Panc1 (cell line): ENCODE data around the gene HS1BP3. TPM values are rescaled to one million over a fixed set of nuclear protein-coding genes. Genes with fewer than 3 reads are reported as not detected.
A peak's percentile ranks its signal among the peaks of the same experiment; 100 is the strongest.

Experiments used
- ATAC-seq: fragments of 200-7000 bp; cut with Tn5 transposase; 2 replicates; pipeline ENCODE4 v1.9.1; 2020; ENCODE audit warnings: mild to moderate bottlenecking, moderate library complexity
- BruUV-seq: library from RNA; stranded (reverse); fragments of 400-500 nt; replicated peaks from 2 replicates; lab custom pipeline; 2021; lab: Mats Ljungman, UMichigan
- CTCF ChIA-PET: fragments of 300-600 bp; sonication (Branson Sonifier 250); formaldehyde crosslinking; loops from one replicate; lab custom pipeline; 2022; ENCODE audit warnings: antibody characterized with exemption; lab: Charles Lee
- POLR2A ChIA-PET: fragments of 300-600 bp; sonication (Branson Sonifier 250); formaldehyde crosslinking; loops from one replicate; lab custom pipeline; 2022; ENCODE audit warnings: antibody characterized with exemption; lab: Charles Lee
- DNase-seq: peaks from one replicate; pipeline ENCODE4 v3.0.0-alpha.2; 2010; ENCODE audit warnings: low read depth, low spot score
- H3K27ac ChIP-seq: 2 replicates; pipeline ENCODE4 v1.5.1; 2011; ENCODE audit warnings: mild to moderate bottlenecking, low read length, inconsistent platforms
- H3K27me3 ChIP-seq: fragments of 200-500 bp; sonication (Bioruptor generic); 2 replicates; pipeline ENCODE4 v1.6.0; 2014; ENCODE audit warnings: low read length, inconsistent platforms; ENCODE audit not compliant: control insufficient read depth, insufficient read depth
- H3K36me3 ChIP-seq: fragments of 200-500 bp; sonication (Bioruptor generic); 2 replicates; pipeline ENCODE4 v1.5.1; 2014; ENCODE audit warnings: inconsistent platforms, mild to moderate bottlenecking, low read length, moderate library complexity; ENCODE audit not compliant: control insufficient read depth, insufficient read depth
- H3K4me1 ChIP-seq: 2 replicates; pipeline ENCODE4 v1.5.1; 2011; ENCODE audit warnings: inconsistent platforms, mild to moderate bottlenecking, low read length, moderate library complexity; ENCODE audit not compliant: control insufficient read depth, insufficient read depth
- H3K4me3 ChIP-seq, 2 experiments: 2 replicates each; pipeline ENCODE4 v1.5.1; 2011 to 2012; ENCODE audit warnings: low read depth in 2 of 2, low read length in 2 of 2, mild to moderate bottlenecking in 2 of 2, inconsistent platforms in 1 of 2, moderate library complexity in 1 of 2
- H3K9me3 ChIP-seq: fragments of 200-500 bp; sonication (Bioruptor generic); 2 replicates; pipeline ENCODE4 v1.5.1; 2014; ENCODE audit warnings: low read depth, mild to moderate bottlenecking, inconsistent platforms, low read length, moderate library complexity; ENCODE audit not compliant: control insufficient read depth, insufficient read depth
- CTCF ChIP-seq: fragments of 450-650 bp; IDR thresholded peaks from 2 replicates; pipeline ENCODE4 v1.5.1; 2017; ENCODE audit warnings: mild to moderate bottlenecking
- POLR2AphosphoS5 ChIP-seq: IDR thresholded peaks from 2 replicates; pipeline ENCODE4 v1.6.1; 2012; ENCODE audit warnings: mild to moderate bottlenecking, low read depth, low read length, moderate library complexity
- REST ChIP-seq, 2 experiments: IDR thresholded peaks; 2 replicates each; pipeline ENCODE4 v1.6.1; 2011 to 2012; ENCODE audit warnings: low read depth in 2 of 2, control low read depth in 1 of 2, low read length in 1 of 2, mild to moderate bottlenecking in 1 of 2, moderate library complexity in 1 of 2; ENCODE audit not compliant: insufficient read depth in 1 of 2
- SIN3A ChIP-seq: IDR thresholded peaks from 2 replicates; pipeline ENCODE4 v1.6.1; 2012; ENCODE audit warnings: low read depth, mild to moderate bottlenecking, low read length, moderate library complexity, borderline replicate concordance; ENCODE audit not compliant: insufficient read depth
- TCF7L2 ChIP-seq: IDR thresholded peaks from 2 replicates; pipeline ENCODE4 v1.6.1; 2011; ENCODE audit warnings: mild to moderate bottlenecking, low read depth, low read length, inconsistent platforms
- in situ Hi-C: cut with HindIII; loops from 2 replicates; pipeline ENCODE4 v1.10.0; 2016; ENCODE audit warnings: low sequenced_read_pairs, low pct_unique_long_range_greater_than_20kb
- intact Hi-C: fragments of 100-400 bp; cut with micrococcal nuclease; formaldehyde crosslinking; loops from one replicate; pipeline ENCODE4 v1.10.0; 2022; ENCODE audit not compliant: unreplicated experiment
- total RNA-seq: library from RNA; stranded (reverse); gene quantifications from one replicate; pipeline ENCODE4 v1.2.1, GENCODE V29; 2021; ENCODE audit not compliant: unreplicated experiment

HS1BP3 gene
- total RNA-seq, 1 experiment from 2014 or later = 46.1 TPM

GRCh38 chr2:20618468-20618885, 32.4 kb downstream of the HS1BP3 start:
- CTCF ChIA-PET = interaction anchor here (0.5 kb wide), 1 partner anchor 170 kb away, joined by 3 read pairs; no protein-coding TSS in a partner anchor
- peaks cover 17% of the 10 kb centered on the region for H3K4me1 ChIP-seq
- H3K27me3 ChIP-seq = no peaks in the 10 kb centered on the region
- H3K36me3 ChIP-seq = no peaks in the 10 kb centered on the region; the same call in none of the 2 replicates
- ATAC-seq (peak; percentile 38; the same call in 1 of the 2 replicates), DNase-seq (no peak)
- no peaks in the 10 kb centered on the region for H3K9me3 ChIP-seq
- BruUV-seq = no TSS peak
- POLR2A ChIA-PET = no interaction called here
- no peak overlapping the region for H3K4me3 ChIP-seq
- in situ Hi-C loops = no loop called here
- peak overlapping the region; percentile 59; the same call in 1 of the 2 replicates for H3K27ac ChIP-seq
- TF ChIP-seq CTCF (no peak), POLR2AphosphoS5 (no peak), SIN3A (no peak), TCF7L2 (no peak), REST (IDR thresholded peaks at IDR 0.05; ENCODE audit: insufficient read depth in 1 of 2, low read depth in 2 of 2, low read length in 1 of 2) (no peak)
- intact Hi-C loops = no loop called here

GRCh38 chr2:20617892-20618467, 32.9 kb downstream of the HS1BP3 start:
- in situ Hi-C loops = no loop called here
- no TSS peak for BruUV-seq
- H3K27ac ChIP-seq = peak overlapping the region; percentile 59; the same call in 1 of the 2 replicates
- intact Hi-C loops = no loop called here
- no peaks in the 10 kb centered on the region for H3K27me3 ChIP-seq
- ChIA-PET POLR2A (no interaction called here), CTCF (interaction anchor here (0.5 to 0.6 kb wide), 2 partner anchors 25 to 170 kb away, joined by 3 read pairs; no protein-coding TSS in a partner anchor)
- no peak for TF ChIP-seq POLR2AphosphoS5
- TF ChIP-seq TCF7L2 = no peak
- no peak for TF ChIP-seq REST (IDR thresholded peaks at IDR 0.05; ENCODE audit: insufficient read depth in 1 of 2, low read depth in 2 of 2, low read length in 1 of 2)
- no peak for TF ChIP-seq SIN3A
- TF ChIP-seq CTCF = no peak
- H3K9me3 ChIP-seq = no peaks in the 10 kb centered on the region
- no peak overlapping the region for H3K4me3 ChIP-seq
- ATAC-seq (peak; percentile 80), DNase-seq (peak; percentile 36)
- no peaks in the 10 kb centered on the region; the same call in none of the 2 replicates for H3K36me3 ChIP-seq
- peaks cover 17% of the 10 kb centered on the region for H3K4me1 ChIP-seq
